ENCODE measurements around the gene IDH2. TPM values are rescaled to one million over a fixed set of nuclear protein-coding genes. Genes with fewer than 3 reads are reported as not detected.

IDH2 gene
- total and polyA plus RNA-seq, 2 donors (not counting 3 experiments of a cell fraction or from before 2014, with no cell fraction given): 123 to 127 TPM

DNA sequence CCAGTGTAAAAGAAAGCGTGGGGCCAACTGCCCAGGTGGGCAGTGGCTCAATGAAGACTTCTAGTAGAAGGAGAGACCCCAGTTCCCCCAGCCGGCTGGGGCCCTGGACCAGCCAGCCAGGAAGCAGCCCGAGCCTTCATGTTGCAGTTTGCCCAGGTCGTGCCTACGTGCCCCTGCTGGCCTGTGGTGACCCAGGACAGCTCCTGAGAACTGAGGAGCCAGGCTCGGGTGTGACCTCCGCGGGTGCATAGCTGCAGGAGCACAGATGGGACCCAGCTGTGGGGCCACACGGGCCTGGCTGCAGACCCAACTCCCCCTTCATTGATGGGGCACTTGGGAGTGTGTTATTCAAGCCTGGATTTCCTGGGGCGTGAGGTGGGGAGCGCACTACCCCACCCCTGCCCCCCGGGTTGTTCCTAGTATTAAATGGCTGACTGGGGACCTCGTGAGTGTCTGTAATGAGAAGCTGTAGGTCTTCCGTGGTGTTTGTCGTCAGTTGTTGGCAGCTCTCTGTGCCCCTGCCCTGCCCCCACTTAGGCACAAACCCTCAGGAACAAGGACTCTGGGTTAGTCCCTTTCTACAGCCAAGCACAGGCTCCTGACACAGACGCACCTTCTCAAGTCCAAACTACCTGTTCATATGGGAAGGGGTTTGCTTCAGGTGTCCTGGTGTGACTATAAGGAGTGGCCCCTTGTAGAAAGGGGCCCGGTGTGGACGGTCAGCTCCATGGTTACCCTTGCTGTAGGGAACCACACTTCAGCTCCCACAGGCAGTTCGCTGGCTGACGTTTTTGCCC lies 39.1 kb downstream of the IDH2 start:
- DNase-seq (ENCODE audit: low read depth, low spot score): no peak
- Histone ChIP-seq H3K4me3 (replicated peaks in 1 of 3; ENCODE audit: insufficient read depth in 1 of 3, low read depth in 1 of 3, low read length in 3 of 3) (no peak overlapping the region), H3K27me3 (ENCODE audit: control insufficient read depth in 2 of 2, insufficient read depth in 2 of 2, low read length in 2 of 2) (no peaks in the 10 kb centered on the region), H3K27ac (ENCODE audit: insufficient read depth, low read depth, low read length) (no peak overlapping the region), H3K4me1 (ENCODE audit: control insufficient read depth, extremely low read depth, insufficient read depth, low read length) (peaks cover 28% of the 10 kb centered on the region), H3K9ac (replicated peaks; ENCODE audit: extremely low read depth, insufficient read depth, low read length) (no peak overlapping the region), H3K9me1 (replicated peaks; ENCODE audit: control insufficient read depth, extremely low read depth, insufficient read depth, low read length) (no peaks in the 10 kb centered on the region), H2AFZ (ENCODE audit: low read depth, low read length) (no peak overlapping the region), H4K20me1 (replicated peaks; ENCODE audit: control insufficient read depth, extremely low read depth, insufficient read depth, low read length) (no peaks in the 10 kb centered on the region), H3K4me2 (ENCODE audit: insufficient read depth, low read length) (no peak overlapping the region), H3K36me3 (ENCODE audit: control insufficient read depth in 2 of 2, extremely low read depth in 1 of 2, insufficient read depth in 2 of 2, low read length in 2 of 2) (peaks cover 0 to 5% of the 10 kb centered on the region in 2 experiments), H3K79me2 (ENCODE audit: control insufficient read depth, insufficient read depth, low read length) (peaks cover 7% of the 10 kb centered on the region), H3K9me3 (replicated peaks; ENCODE audit: control insufficient read depth, insufficient read depth, low read length) (no peaks in the 10 kb centered on the region)
- POLR2A ChIA-PET: no interaction called here
- no peak for FAIRE-seq
- CTCF ChIA-PET: no interaction called here
- BruUV-seq (replicated peaks): no TSS peak
- intact Hi-C loops (cut with micrococcal nuclease): no loop called here
- TF ChIP-seq FOS (IDR thresholded peaks at IDR 0.05; ENCODE audit: borderline replicate concordance, insufficient read depth, low read length) (no peak), POLR2A (IDR thresholded peaks at IDR 0.05; ENCODE audit: low read depth, low read length) (no peak), EZH2 (IDR thresholded peaks at IDR 0.05; ENCODE audit: borderline replicate concordance, low read depth, low read length, severe bottlenecking) (no peak), GATA2 (IDR thresholded peaks at IDR 0.05; ENCODE audit: insufficient read depth, insufficient read length, low read depth, low read length) (no peak), MYC (IDR thresholded peaks at IDR 0.05; ENCODE audit: low read depth, low read length) (no peak), JUN (IDR thresholded peaks at IDR 0.05; ENCODE audit: borderline replicate concordance, insufficient read depth, insufficient read length, low read depth) (no peak), POLR2AphosphoS5 (IDR thresholded peaks at IDR 0.05; ENCODE audit: insufficient read depth, low read depth, low read length) (no peak)
- TF ChIP-seq, protein P1, sequence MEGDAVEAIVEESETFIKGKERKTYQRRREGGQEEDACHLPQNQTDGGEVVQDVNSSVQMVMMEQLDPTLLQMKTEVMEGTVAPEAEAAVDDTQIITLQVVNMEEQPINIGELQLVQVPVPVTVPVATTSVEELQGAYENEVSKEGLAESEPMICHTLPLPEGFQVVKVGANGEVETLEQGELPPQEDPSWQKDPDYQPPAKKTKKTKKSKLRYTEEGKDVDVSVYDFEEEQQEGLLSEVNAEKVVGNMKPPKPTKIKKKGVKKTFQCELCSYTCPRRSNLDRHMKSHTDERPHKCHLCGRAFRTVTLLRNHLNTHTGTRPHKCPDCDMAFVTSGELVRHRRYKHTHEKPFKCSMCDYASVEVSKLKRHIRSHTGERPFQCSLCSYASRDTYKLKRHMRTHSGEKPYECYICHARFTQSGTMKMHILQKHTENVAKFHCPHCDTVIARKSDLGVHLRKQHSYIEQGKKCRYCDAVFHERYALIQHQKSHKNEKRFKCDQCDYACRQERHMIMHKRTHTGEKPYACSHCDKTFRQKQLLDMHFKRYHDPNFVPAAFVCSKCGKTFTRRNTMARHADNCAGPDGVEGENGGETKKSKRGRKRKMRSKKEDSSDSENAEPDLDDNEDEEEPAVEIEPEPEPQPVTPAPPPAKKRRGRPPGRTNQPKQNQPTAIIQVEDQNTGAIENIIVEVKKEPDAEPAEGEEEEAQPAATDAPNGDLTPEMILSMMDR (IDR thresholded peaks at IDR 0.05; ENCODE audit: extremely low read depth in 1 of 2, insufficient read depth in 1 of 2, low read depth in 1 of 2, low read length in 2 of 2): no peak
- TF ChIP-seq, protein P2, sequence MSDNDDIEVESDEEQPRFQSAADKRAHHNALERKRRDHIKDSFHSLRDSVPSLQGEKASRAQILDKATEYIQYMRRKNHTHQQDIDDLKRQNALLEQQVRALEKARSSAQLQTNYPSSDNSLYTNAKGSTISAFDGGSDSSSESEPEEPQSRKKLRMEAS (IDR thresholded peaks at IDR 0.05; ENCODE audit: insufficient read depth, insufficient read length): no peak
- dilution Hi-C loops (cut with MboI; ENCODE audit: extremely low pct_ligation_motif_present, low sequenced_read_pairs): no loop called here

All from endothelial cell of umbilical vein (primary cell).